Skeletal muscle tissue (tissue), 4 donors: ENCODE results near the gene DNAJC13. TPM values are rescaled to one million over a fixed set of nuclear protein-coding genes. Genes with fewer than 3 reads are reported as not detected.
"Not testable (repeated sequence)": the region's sequence is repeated elsewhere in the genome, so short reads cannot be mapped to it uniquely, and the experiment has no call there.

ENCODE experiments used
- H3K27ac ChIP-seq: one replicate; pipeline ENCODE4 v1.7.0; 2013; ENCODE audit warnings: mild to moderate bottlenecking, low read depth, low read length, inconsistent platforms
- H3K27me3 ChIP-seq, 3 donors: one replicate each; pipeline ENCODE4 v1.7.0; 2013; ENCODE audit warnings: low read length in 3 of 3; ENCODE audit not compliant: control insufficient read depth in 3 of 3, insufficient read depth in 3 of 3
- H3K36me3 ChIP-seq, 3 donors: one replicate each; pipeline ENCODE4 v1.7.0; 2013; ENCODE audit warnings: low read length in 3 of 3; ENCODE audit not compliant: control insufficient read depth in 3 of 3, insufficient read depth in 3 of 3
- H3K4me1 ChIP-seq, 3 donors: one replicate each; pipeline ENCODE4 v1.7.0; 2013; ENCODE audit warnings: low read length in 3 of 3, mild to moderate bottlenecking in 3 of 3; ENCODE audit not compliant: control insufficient read depth in 3 of 3, insufficient read depth in 3 of 3
- H3K4me3 ChIP-seq, 3 donors: one replicate each; pipeline ENCODE4 v1.7.0; 2013; ENCODE audit warnings: low read length in 3 of 3
- H3K9ac ChIP-seq, 3 donors: one replicate each; pipeline ENCODE4 v1.7.0; 2013; ENCODE audit warnings: low read length in 3 of 3, mild to moderate bottlenecking in 3 of 3, moderate library complexity in 2 of 3, low read depth in 1 of 3
- H3K9me3 ChIP-seq, 3 donors: one replicate each; pipeline ENCODE4 v1.7.0; 2013; ENCODE audit warnings: low read length in 3 of 3; ENCODE audit not compliant: control insufficient read depth in 3 of 3
- total RNA-seq: library from RNA; depleted of rRNA; stranded (reverse); fragments of >200 nt; gene quantifications from one replicate; pipeline ENCODE4 v1.2.3, GENCODE V29; 2014
- donor health status: Osteomylitis.

The DNAJC13 gene
- total RNA-seq, result 44.4 TPM

DNA sequence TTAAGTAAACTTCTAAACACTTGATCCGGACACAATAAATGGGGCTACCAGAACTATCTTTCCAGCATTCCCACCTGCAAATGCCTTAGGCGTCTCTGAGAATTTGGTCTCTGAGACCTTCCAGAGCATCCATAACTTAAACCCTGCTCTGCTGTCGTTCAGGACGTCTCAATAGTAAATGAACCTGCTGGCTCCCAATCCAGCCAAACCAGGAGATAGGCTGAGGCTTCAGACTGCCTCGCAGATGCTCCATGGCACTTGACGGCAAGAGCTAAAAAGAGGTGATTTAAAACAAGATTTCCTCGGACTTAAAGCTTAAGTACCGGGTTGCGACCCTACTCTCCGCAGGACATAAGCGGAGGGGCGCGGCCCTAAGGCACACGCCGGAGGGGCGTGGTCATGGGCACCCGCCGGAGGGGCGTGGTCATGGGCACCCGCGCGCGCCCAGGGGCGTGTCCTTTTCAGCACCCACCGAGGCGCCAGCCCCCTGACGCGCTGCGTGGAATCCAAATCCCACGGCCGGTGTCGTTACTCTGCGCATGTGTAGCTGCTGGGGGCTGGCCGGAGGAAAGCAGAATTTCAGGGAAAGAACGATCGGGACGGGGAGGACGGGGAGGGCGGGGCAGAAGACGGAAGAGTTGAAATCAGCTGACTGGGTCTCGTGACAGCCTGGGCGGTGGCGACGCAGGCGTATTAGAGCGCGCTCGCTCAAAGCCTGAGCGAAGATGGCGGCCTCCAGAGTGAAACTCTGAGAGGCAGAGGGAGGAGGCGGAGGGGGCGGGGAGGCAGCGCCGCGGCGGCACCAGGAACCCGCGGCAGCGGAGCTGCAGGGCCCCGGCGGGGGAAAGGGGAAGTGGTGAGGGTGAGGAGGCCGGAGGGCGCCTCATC lies at the start of gene DNAJC13:
Gene DNAJC13 (plus strand): TSS at position 696 of the 888 bp plus-strand sequence. CDS start 17,049 bp downstream, outside the sequence.
- Histone ChIP-seq H3K4me1 (peaks cover 12 to 19% (median 12%) of the 10 kb centered on the region in 3 donors), H3K9ac (peak within 1 kb of the TSS; percentile 89 to 95 (median 92)), H3K36me3 (no peaks in the 10 kb centered on the region), H3K4me3 (peak within 1 kb of the TSS; percentile 93 to 97 (median 97)), H3K27ac (peak within 1 kb of the TSS; percentile 87), H3K27me3 (no peaks in the 10 kb centered on the region), H3K9me3 (no peaks in the 10 kb centered on the region)

GRCh38 chr3:132368515-132368914 lies 48.8 kb upstream of the DNAJC13 start:
- no peak overlapping the region for H3K4me3 ChIP-seq
- H3K9ac ChIP-seq, result no peak overlapping the region
- no peak overlapping the region for H3K27ac ChIP-seq
- H3K27me3 ChIP-seq, result no peaks in the 10 kb centered on the region
- H3K9me3 ChIP-seq, result no peaks in the 10 kb centered on the region
- no peaks in the 10 kb centered on the region for H3K4me1 ChIP-seq
- H3K36me3 ChIP-seq, result no peaks in the 10 kb centered on the region

- no peaks in the 10 kb centered on the region for H3K27me3 ChIP-seq
- no peaks in the 10 kb centered on the region for H3K36me3 ChIP-seq
- H3K9ac ChIP-seq, result no peak overlapping the region
- no peaks in the 10 kb centered on the region for H3K9me3 ChIP-seq
- H3K4me1 ChIP-seq, result no peaks in the 10 kb centered on the region
- no peak overlapping the region for H3K27ac ChIP-seq
- no peak overlapping the region for H3K4me3 ChIP-seq
These were observed 48.3 kb upstream of the DNAJC13 start for GRCh38 chr3:132368962-132369361.

DNA sequence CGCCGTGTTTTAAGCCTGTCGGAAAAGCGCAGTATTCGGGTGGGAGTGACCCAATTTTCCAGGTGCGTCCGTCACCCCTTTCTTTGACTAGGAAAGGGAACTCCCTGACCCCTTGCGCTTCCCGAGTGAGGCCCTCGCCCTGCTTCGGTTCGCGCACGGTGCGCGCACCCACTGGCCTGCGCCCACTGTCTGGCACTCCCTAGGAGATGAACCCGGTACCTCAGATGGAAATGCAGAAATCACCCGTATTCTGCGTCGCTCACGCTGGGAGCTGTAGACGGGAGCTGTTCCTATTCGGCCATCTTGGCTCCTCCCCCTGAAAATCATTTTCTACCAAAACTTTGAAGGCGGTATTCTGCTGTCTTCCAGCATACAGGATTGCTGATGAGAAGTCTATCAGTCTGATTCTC lies 40.4 kb upstream of the DNAJC13 start:
- not testable (repeated sequence) for H3K4me3 ChIP-seq

DNA sequence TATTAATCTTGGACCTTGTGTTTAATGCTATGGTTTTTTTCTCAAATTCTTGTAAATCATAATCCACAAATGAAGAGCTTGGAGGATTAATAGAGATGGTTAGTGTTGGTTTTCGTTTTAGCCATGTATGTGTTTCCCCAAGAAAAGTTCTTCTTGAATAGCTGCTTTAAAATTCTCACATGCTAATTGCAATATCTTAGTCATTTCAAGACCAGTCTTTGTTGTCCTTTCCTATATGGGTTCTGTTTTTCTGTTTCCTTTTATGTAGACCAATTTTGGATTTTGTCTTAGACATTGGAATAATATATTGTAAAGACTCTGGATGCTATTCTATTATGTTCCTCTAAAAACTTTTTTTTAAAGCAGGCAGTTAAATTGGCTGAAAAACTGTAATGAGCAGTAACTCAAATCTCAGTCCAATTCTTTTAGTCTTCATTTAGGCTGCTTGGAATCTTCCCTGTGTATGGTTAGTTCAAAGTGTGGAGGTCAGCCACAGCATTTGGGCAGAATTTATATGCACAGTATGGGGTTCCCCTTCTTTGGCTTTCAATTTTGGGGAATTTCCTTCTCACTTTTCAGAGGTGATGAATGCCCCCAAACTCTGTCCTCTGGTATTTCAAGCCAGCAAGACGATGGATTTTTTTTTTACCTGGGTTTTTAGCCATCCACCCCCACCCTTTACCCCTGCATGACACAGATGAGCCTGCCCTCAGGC lies 39.1 kb upstream of the DNAJC13 start:
- Histone ChIP-seq H3K4me1 (no peaks in the 10 kb centered on the region), H3K9me3 (no peaks in the 10 kb centered on the region), H3K27ac (no peak overlapping the region), H3K9ac (no peak overlapping the region), H3K27me3 (peaks cover 0 to 1% (median 0%) of the 10 kb centered on the region in 3 donors), H3K4me3 (no peak overlapping the region), H3K36me3 (no peaks in the 10 kb centered on the region)

More for the DNA sequence above, 40.4 kb upstream of the DNAJC13 start:
- H3K27ac ChIP-seq, H3K9me3 ChIP-seq, H3K36me3 ChIP-seq, H3K9ac ChIP-seq, H3K27me3 ChIP-seq, H3K4me1 ChIP-seq: not testable (repeated sequence)

- Histone ChIP-seq H3K27ac (no peak overlapping the region), H3K36me3 (no peaks in the 10 kb centered on the region)
These were observed 38.5 kb upstream of the DNAJC13 start for GRCh38 chr3:132378846-132379245.

GRCh38 chr3:132380920-132381319 lies 36.4 kb upstream of the DNAJC13 start:
- H3K4me1 ChIP-seq, result no peaks in the 10 kb centered on the region
- H3K9ac ChIP-seq, result no peak overlapping the region
- H3K27ac ChIP-seq, result no peak overlapping the region

More at GRCh38 chr3:132378846-132379245, 38.5 kb upstream of the DNAJC13 start:
- Histone ChIP-seq H3K9ac (no peak overlapping the region), H3K9me3 (no peaks in the 10 kb centered on the region), H3K27me3 (peaks cover 0 to 4% (median 0%) of the 10 kb centered on the region in 3 donors), H3K4me3 (no peak overlapping the region), H3K4me1 (no peaks in the 10 kb centered on the region)

DNA sequence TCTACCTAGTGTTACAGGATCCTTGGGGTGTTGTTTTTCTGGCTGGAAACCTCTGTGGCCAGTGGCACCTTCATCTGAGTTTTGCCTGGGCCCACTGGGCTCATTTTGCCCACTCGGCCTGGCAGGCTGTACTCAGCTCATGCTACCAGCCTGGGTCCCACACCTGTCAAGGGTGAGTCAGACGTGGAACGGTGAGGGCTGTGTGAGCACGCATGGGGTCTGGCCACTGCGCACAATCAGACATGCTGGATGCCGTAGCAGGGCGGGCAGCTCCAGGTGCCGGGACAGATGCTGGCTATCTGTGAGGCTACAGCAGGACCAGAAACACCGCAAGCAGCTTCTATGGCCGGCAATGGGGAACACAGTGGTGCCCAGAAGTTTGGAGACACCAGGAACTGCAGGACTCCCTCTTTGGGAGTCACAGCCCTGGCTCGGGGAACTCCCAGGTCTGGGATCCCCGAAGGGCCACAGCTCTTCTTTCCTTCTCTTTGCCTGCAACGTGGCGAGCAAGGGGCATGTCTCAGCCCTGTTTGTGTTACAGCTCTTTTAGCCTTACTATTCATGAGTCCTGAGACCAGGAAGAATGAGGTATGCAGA lies 35.9 kb upstream of the DNAJC13 start:
- Histone ChIP-seq H3K27me3 (peaks cover 0 to 4% (median 0%) of the 10 kb centered on the region in 3 donors), H3K9ac (no peak overlapping the region), H3K4me1 (no peaks in the 10 kb centered on the region), H3K36me3 (no peaks in the 10 kb centered on the region), H3K4me3 (no peak overlapping the region), H3K9me3 (no peaks in the 10 kb centered on the region), H3K27ac (no peak overlapping the region)

More at GRCh38 chr3:132380920-132381319, 36.4 kb upstream of the DNAJC13 start:
- no peaks in the 10 kb centered on the region for H3K9me3 ChIP-seq
- peaks cover 0 to 4% (median 0%) of the 10 kb centered on the region in 3 donors for H3K27me3 ChIP-seq
- no peaks in the 10 kb centered on the region for H3K36me3 ChIP-seq
- H3K4me3 ChIP-seq, result no peak overlapping the region

DNA sequence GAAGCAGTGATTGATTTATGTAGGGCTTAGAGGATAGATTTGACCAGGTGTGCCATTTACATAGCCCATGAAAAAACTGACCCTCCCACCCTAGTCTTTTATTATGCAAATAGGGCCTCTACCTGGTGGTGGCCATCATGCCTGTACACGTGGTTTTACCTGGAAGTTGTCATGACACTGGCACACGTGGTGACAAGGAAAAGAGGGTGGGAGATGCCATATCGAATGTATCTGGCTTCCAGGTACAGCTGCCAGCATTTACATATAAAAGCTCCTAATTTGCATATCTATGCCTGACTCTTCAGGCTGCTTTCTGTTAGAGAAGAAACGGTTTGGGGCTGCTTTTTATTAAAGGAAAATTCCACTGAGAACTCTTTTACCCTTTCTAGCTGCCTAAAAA lies 35.0 kb upstream of the DNAJC13 start:
- no peaks in the 10 kb centered on the region for H3K4me1 ChIP-seq
- H3K27ac ChIP-seq, result no peak overlapping the region
- no peak overlapping the region for H3K9ac ChIP-seq
- no peaks in the 10 kb centered on the region for H3K9me3 ChIP-seq
- H3K4me3 ChIP-seq, result no peak overlapping the region
- no peaks in the 10 kb centered on the region for H3K36me3 ChIP-seq
- H3K27me3 ChIP-seq, result peaks cover 0 to 4% (median 0%) of the 10 kb centered on the region in 3 donors
